Muscle layer of colon (tissue), 2 donors: ENCODE data around the gene XYLT1.

Source experiments
- H3K27ac ChIP-seq: one replicate; pipeline ENCODE4 v1.7.0; 2013; ENCODE audit warnings: low read depth, mild to moderate bottlenecking, low read length, moderate library complexity
- H3K27me3 ChIP-seq, 2 donors: one replicate each; pipeline ENCODE4 v1.7.0; 2013; ENCODE audit warnings: low read length in 2 of 2, mild to moderate bottlenecking in 2 of 2; ENCODE audit not compliant: insufficient read depth in 2 of 2, control insufficient read depth in 1 of 2
- H3K36me3 ChIP-seq: one replicate; pipeline ENCODE4 v1.7.0; 2013; ENCODE audit warnings: mild to moderate bottlenecking, low read length; ENCODE audit not compliant: insufficient read depth
- H3K4me1 ChIP-seq: one replicate; pipeline ENCODE4 v1.7.0; 2013; ENCODE audit warnings: mild to moderate bottlenecking, low read length; ENCODE audit not compliant: insufficient read depth
- H3K4me3 ChIP-seq, 2 donors: one replicate each; pipeline ENCODE4 v1.7.0; 2013; ENCODE audit warnings: low read length in 2 of 2, low read depth in 1 of 2, mild to moderate bottlenecking in 1 of 2, moderate library complexity in 1 of 2
- H3K9ac ChIP-seq: one replicate; pipeline ENCODE4 v1.7.0; 2013; ENCODE audit warnings: low read length
- H3K9me3 ChIP-seq: one replicate; pipeline ENCODE4 v1.7.0; 2013; ENCODE audit warnings: mild to moderate bottlenecking, low read length
- donor health status: abdominal sarcoma.
- donor health status: Adenocarcinoma of cecum.

Gene XYLT1

GRCh38 chr16:17078931-17079631, 391.7 kb downstream of the XYLT1 start:
- no peaks in the 10 kb centered on the region for H3K27me3 ChIP-seq
- no peaks in the 10 kb centered on the region for H3K9me3 ChIP-seq
- H3K9ac ChIP-seq, result no peak overlapping the region
- no peaks in the 10 kb centered on the region for H3K4me1 ChIP-seq
- H3K36me3 ChIP-seq, result no peaks in the 10 kb centered on the region
- H3K27ac ChIP-seq, result no peak overlapping the region
- no peak overlapping the region for H3K4me3 ChIP-seq

- no peak overlapping the region for H3K27ac ChIP-seq
- H3K27me3 ChIP-seq, result no peaks in the 10 kb centered on the region
Measured at GRCh38 chr16:17076818-17077498, 393.8 kb downstream of the XYLT1 start.

GRCh38 chr16:17076092-17076754, 394.5 kb downstream of the XYLT1 start:
- Histone ChIP-seq H3K9me3 (no peaks in the 10 kb centered on the region), H3K27me3 (no peaks in the 10 kb centered on the region), H3K4me3 (no peak overlapping the region), H3K36me3 (no peaks in the 10 kb centered on the region), H3K9ac (no peak overlapping the region), H3K27ac (no peak overlapping the region), H3K4me1 (no peaks in the 10 kb centered on the region)

More at GRCh38 chr16:17076818-17077498, 393.8 kb downstream of the XYLT1 start:
- no peak overlapping the region for H3K9ac ChIP-seq
- no peaks in the 10 kb centered on the region for H3K4me1 ChIP-seq
- H3K4me3 ChIP-seq, result no peak overlapping the region
- H3K36me3 ChIP-seq, result no peaks in the 10 kb centered on the region
- no peaks in the 10 kb centered on the region for H3K9me3 ChIP-seq

GRCh38 chr16:17072104-17072503, 398.7 kb downstream of the XYLT1 start:
- H3K9me3 ChIP-seq, result no peaks in the 10 kb centered on the region
- H3K27ac ChIP-seq, result no peak overlapping the region
- no peak overlapping the region for H3K9ac ChIP-seq
- no peaks in the 10 kb centered on the region for H3K36me3 ChIP-seq
- H3K27me3 ChIP-seq, result no peaks in the 10 kb centered on the region
- no peak overlapping the region for H3K4me3 ChIP-seq
- no peaks in the 10 kb centered on the region for H3K4me1 ChIP-seq

- H3K4me3 ChIP-seq, result no peak overlapping the region
- no peaks in the 10 kb centered on the region for H3K9me3 ChIP-seq
- no peaks in the 10 kb centered on the region for H3K4me1 ChIP-seq
- no peak overlapping the region for H3K9ac ChIP-seq
- H3K27ac ChIP-seq, result no peak overlapping the region
- H3K27me3 ChIP-seq, result no peaks in the 10 kb centered on the region
- H3K36me3 ChIP-seq, result no peaks in the 10 kb centered on the region
Measured at GRCh38 chr16:17070882-17071592, 399.7 kb downstream of the XYLT1 start.

- Histone ChIP-seq H3K9me3 (no peaks in the 10 kb centered on the region), H3K9ac (no peak overlapping the region), H3K4me3 (no peak overlapping the region), H3K4me1 (no peaks in the 10 kb centered on the region), H3K27ac (no peak overlapping the region), H3K27me3 (no peaks in the 10 kb centered on the region), H3K36me3 (no peaks in the 10 kb centered on the region)
Measured at GRCh38 chr16:17069681-17070080, 401.1 kb downstream of the XYLT1 start.

GRCh38 chr16:17068524-17068923, 402.2 kb downstream of the XYLT1 start:
- Histone ChIP-seq H3K36me3 (no peaks in the 10 kb centered on the region), H3K4me3 (no peak overlapping the region)

GRCh38 chr16:17067882-17068281, 402.9 kb downstream of the XYLT1 start:
- H3K27me3 ChIP-seq, result no peaks in the 10 kb centered on the region
- H3K4me1 ChIP-seq, result no peaks in the 10 kb centered on the region
- no peaks in the 10 kb centered on the region for H3K36me3 ChIP-seq
- H3K4me3 ChIP-seq, result no peak overlapping the region
- H3K9ac ChIP-seq, result no peak overlapping the region
- H3K27ac ChIP-seq, result no peak overlapping the region
- H3K9me3 ChIP-seq, result no peaks in the 10 kb centered on the region

More at GRCh38 chr16:17068524-17068923, 402.2 kb downstream of the XYLT1 start:
- Histone ChIP-seq H3K27me3 (no peaks in the 10 kb centered on the region), H3K4me1 (no peaks in the 10 kb centered on the region), H3K9me3 (no peaks in the 10 kb centered on the region), H3K27ac (no peak overlapping the region), H3K9ac (no peak overlapping the region)

- Histone ChIP-seq H3K27me3 (no peaks in the 10 kb centered on the region), H3K27ac (no peak overlapping the region), H3K9me3 (peaks cover 2% of the 10 kb centered on the region), H3K4me1 (no peaks in the 10 kb centered on the region), H3K36me3 (no peaks in the 10 kb centered on the region), H3K4me3 (no peak overlapping the region), H3K9ac (no peak overlapping the region)
Measured at GRCh38 chr16:17063201-17064139, 407.3 kb downstream of the XYLT1 start.

- no peaks in the 10 kb centered on the region for H3K36me3 ChIP-seq
- no peak overlapping the region for H3K27ac ChIP-seq
- H3K4me3 ChIP-seq, result no peak overlapping the region
- H3K27me3 ChIP-seq, result no peaks in the 10 kb centered on the region
- H3K9ac ChIP-seq, result no peak overlapping the region
- peaks cover 2% of the 10 kb centered on the region for H3K9me3 ChIP-seq
- H3K4me1 ChIP-seq, result no peaks in the 10 kb centered on the region
Measured at GRCh38 chr16:17062676-17063075, 408.1 kb downstream of the XYLT1 start.
